Measurements from ENCODE around the gene RFK. TPM values are rescaled to one million over a fixed set of nuclear protein-coding genes. Genes with fewer than 3 reads are reported as not detected.
"Not testable (repeated sequence)": the region's sequence is repeated elsewhere in the genome, so short reads cannot be mapped to it uniquely, and the experiment has no call there.

The RFK gene
- total RNA-seq, 1 donor from 2014 or later = 80.8 TPM

DNA sequence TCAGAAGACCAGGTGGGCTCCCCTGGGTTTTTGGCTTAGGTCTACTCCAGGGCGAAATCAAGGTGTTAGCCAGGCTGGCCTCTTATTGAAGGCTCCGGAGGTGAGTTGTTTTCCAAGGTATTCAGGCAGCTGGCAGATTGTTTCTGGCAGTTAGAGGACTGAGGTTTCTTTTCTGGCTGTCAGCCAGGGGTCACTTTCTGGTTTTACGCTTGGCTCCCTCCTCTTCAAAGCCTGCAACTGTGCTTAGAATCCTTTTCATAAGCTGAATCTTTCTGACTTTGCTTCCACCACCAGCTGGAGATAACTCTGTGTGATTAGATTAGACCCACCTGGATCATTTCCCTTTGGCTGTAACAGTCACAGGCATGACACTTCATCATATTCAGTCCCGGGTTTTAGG is 24.6 kb downstream of the RFK start:
- peak; percentile 55 for DNase-seq

DNA sequence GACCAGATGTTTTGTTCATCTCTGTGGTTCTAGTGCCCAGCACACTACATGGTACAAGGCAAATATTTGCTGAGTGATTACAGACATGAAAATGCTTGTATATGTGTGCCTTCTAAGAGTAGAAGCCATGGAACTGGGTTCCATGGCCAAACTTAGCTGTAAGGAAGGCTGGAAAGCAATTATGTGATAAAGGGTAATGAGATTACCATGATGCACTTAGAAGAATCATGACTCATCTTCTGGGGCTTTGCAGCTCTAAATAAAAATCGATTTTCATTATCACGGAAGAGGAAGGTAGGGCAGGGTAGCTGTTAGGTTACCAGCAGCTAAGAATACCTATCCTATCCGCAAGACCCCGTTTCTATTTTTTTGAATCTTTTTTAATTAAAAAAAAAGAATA is 28.0 kb downstream of the RFK start:
- DNase-seq = no peak

DNA sequence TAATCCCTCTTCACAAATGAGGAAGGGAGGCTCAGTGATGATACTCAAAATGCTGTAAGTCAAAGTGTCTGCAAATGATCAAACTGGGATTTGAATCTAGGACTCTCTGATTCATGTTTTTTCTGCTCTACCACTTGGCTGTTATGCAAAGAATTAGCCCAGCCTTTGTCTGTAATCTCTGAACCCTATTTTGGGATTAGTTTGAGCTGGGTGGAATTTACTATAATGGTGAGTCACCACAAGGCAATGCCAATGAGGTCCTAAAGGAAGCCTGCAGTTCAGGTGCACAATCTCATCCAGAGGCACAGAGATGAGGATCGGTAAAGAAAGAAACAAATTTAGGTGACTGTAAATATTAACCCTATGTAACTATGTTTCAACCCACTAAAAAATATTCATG is 29.2 kb downstream of the RFK start:
- DNase-seq = peak; percentile 47

DNA sequence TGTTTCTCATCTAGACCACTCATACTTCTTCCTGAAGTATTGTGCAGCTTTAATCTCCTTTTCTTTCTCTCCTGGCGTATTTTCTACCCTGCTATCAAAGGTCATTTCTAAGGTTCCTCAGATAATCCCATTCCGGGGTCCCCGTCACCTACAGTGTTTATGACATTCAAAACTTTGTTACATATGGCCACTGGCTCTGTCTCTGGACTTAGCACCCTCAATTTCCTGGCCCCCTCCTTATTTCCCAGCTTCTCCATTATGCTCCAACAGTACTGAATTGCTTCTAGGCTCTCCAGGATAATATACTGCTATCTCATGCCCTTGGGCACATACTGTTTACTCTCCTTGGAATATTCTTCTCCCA is 31.2 kb downstream of the RFK start:
- DNase-seq = no peak

- not testable (repeated sequence) for DNase-seq
These were observed 31.7 kb downstream of the RFK start for GRCh38 chr9:76362332-76363031.

DNA sequence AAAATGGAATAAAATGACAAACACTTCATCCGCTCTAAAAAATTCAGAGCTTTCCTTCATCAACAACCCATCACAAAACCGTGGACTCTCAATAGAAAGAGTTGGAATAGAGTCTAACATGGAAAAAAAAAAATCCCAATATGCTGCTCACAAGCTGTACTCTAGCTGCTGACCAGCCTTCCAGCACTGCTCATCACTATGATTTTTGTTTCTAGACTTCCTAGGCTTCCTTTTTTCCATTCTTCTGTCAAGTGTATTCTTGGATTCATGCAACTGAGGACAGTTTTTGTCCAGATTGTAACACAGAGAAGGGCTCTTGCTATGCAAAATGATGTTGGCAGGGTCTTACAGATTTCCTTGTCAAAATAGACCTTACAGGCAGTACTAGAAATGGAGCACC is 34.5 kb downstream of the RFK start:
- no peak for DNase-seq

- no peak for DNase-seq
These were observed 34.9 kb downstream of the RFK start for GRCh38 chr9:76359365-76359764.

DNA sequence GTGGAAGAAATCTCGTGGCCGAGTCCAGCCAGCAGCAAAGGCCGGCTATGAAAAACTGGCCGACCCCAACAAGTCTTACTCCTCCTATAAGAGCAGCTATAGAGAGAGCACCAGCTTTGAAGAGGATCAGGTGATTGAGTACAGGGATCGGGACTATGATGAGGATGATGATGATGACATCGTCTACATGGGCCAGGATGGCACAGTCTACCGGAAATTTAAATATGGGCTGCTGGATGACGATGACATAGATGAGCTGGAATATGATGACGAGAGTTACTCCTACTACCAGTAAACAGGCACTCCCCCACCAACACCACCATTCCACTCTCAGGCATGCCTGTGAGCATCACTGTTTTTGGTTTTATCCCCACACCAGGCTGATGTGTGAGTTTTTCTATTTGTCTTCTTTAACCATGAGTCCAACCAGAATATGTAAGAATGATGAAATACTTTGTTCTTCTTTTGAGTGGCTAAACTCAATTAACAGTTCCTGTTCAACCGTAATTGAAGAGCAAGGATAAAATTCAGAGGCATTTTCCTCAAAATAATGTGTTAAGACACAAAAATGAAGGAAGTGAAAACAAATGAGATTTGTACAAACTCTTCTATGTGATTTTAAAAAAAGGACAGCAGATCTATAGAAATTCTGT is 35.5 kb downstream of the RFK start:
- DNase-seq = no peak

GRCh38 chr9:76357555-76357954 is 36.7 kb downstream of the RFK start:
- DNase-seq = no peak

- no peak for DNase-seq
These were observed 38.3 kb downstream of the RFK start for GRCh38 chr9:76355886-76356285.

DNA sequence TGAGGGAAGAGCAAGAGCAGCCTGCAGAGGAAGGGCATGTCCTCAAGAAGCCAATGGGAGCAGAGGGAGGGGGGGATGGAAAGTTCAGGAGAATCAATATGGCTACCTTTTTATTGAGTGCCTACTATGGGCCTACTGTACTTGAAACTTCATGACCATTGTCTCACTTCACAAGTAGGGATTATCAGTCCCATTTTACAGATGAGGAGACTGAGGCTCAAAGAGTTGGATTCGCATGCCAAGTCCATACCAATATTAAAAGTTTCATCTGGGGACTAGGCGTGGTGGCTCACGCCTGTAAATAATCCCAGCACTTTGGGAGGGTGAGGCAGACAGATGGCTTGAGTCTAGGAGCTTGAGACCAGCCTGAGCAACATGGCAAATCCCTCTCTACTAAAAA is 40.0 kb downstream of the RFK start:
- DNase-seq = no peak

GRCh38 chr9:76353280-76353679 is 40.9 kb downstream of the RFK start:
- DNase-seq = no peak

GRCh38 chr9:76352026-76352620 is 42.1 kb downstream of the RFK start:
- no peak for DNase-seq

DNA sequence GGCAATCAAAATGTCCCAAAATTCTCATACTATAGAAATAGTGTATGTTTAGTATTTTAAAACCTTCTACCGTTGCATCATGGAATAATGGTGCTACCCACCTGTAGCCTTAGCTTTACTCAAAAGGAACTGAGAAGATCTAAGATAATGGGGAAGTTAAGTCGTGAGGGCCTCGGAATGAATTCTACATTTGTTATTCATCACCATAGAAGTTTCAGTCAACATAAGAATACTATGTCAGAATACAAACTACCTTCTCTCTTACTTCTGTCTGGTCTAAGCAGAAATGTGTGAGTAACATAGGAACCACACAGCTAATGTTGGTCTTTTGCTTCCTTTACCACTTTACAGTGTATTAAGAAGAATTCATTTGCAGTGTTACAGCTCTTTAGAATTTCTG is 43.2 kb downstream of the RFK start:
- DNase-seq = no peak

GRCh38 chr9:76349865-76350264 is 44.4 kb downstream of the RFK start:
- no peak for DNase-seq

DNA sequence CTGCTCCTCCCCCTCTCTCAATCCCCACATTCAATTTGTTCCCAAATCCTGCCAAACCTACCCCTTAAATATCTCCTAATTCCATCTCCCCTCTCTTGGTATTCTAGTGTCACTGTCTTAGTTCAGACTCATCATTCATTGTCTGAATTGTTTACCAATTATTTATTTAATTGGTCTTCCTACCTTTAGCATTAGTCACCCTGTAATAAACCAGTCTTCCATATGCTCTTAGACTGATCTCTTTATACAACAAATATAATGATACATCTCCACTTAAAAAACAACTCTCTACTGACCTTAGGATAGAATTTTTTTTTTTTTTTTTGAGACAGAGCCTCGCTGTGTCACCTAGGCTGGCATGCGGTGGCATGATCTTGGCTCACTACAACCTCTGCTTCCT is 51.4 kb downstream of the RFK start:
- no peak for DNase-seq

DNA sequence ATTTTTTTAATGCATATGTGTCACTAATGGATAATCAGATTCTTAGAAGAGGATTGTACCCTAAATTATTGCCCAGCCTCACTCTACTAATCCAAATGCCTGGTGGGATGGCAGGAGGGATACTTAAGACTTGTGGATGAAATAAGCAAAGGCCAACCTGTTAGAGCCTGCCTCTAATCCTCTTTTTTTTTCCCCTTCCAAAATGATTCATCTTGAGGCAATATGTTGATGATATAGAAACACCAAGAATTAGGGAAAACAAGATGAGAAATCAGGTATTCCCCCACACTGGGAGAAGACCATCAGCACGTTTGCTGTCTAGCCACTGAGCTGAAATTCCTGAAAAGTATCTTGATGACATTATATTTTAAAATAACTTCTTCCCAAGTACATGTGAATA is 52.0 kb downstream of the RFK start:
- no peak for DNase-seq

DNA sequence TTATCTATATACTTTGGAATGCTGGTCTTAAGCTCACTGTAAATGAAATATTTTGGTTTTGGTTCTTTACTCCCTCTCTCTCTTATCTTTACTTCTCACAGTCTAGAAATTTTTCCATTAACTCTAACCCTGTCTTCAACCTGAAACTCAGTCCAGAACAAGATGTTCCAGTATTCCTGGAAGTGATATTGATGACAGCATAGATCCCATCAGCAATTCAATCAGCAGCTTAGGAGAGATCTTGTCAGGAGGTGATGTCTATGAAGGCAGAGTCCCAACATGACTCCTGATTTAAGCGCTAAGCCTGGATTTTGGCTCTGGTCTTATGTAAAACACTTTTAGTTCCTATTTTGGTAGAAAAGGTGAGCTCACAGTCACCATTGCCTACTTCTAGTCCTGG is 52.6 kb downstream of the RFK start:
- no peak for DNase-seq

DNA sequence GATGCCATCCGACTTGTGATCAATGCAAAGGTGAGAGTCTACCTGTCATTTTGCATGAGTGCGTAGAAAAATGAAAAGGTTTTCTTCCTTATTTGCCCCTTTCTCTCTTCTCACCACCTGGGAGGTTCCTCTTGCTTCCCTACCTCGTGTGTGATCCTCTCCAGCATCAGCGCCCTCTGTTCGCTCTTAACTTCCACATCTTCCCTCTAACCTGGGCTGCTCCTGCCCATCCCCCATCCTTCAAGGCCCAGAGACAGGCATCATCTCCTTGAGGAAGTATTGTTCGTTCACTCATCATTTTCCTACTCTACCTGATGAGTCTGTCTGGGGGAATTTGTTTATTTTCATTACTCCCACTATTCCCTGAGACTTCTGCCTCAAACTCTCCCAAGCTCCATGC is 55.8 kb downstream of the RFK start:
- DNase-seq = no peak

- no peak for DNase-seq
These were observed 58.2 kb downstream of the RFK start for GRCh38 chr9:76336027-76336426.

Measured in dermis blood vessel endothelial cell (primary cell).